Esophagus mucosa (tissue), 1 donor: Measurements from ENCODE around the gene TBCK. TPM values are rescaled to one million over a fixed set of nuclear protein-coding genes. Genes with fewer than 3 reads are reported as not detected.
"Not testable (repeated sequence)": the region's sequence is repeated elsewhere in the genome, so short reads cannot be mapped to it uniquely, and the experiment has no call there.

ENCODE experiments used
- ATAC-seq: fragments of 200-7000 bp; cut with Tn5 transposase; one replicate; pipeline ENCODE4 v1.9.1; 2020
- total RNA-seq: library from RNA; stranded (reverse); gene quantifications from one replicate; pipeline ENCODE4 v1.2.4, GENCODE V29; 2023
- donor health status: DM: yes; HTN: yes; CAD: no.

TBCK gene
- total RNA-seq, 1 donor from 2014 or later = 21.6 TPM

GRCh38 chr4:106208481-106209460 lies 107.2 kb downstream of the TBCK start:
- ATAC-seq = no peak

- ATAC-seq = no peak
These were observed 114.6 kb downstream of the TBCK start for GRCh38 chr4:106201373-106201772.

- no peak for ATAC-seq
These were observed 120.5 kb downstream of the TBCK start for GRCh38 chr4:106195435-106195950.

GRCh38 chr4:106194801-106195200 lies 121.2 kb downstream of the TBCK start:
- ATAC-seq = no peak

- ATAC-seq = no peak
These were observed 123.9 kb downstream of the TBCK start for GRCh38 chr4:106192131-106192530.

- ATAC-seq = no peak
These were observed 129.8 kb downstream of the TBCK start for GRCh38 chr4:106186201-106186600.

GRCh38 chr4:106183551-106183950 lies 132.5 kb downstream of the TBCK start:
- no peak for ATAC-seq

- no peak for ATAC-seq
These were observed 143.1 kb downstream of the TBCK start for GRCh38 chr4:106172861-106173260.

GRCh38 chr4:106165351-106166010 lies 150.5 kb downstream of the TBCK start:
- no peak for ATAC-seq

- ATAC-seq = no peak
These were observed 153.7 kb downstream of the TBCK start for GRCh38 chr4:106162278-106162677.

GRCh38 chr4:106160560-106160959 lies 155.4 kb downstream of the TBCK start:
- no peak for ATAC-seq

GRCh38 chr4:106149911-106150310 lies 166.1 kb downstream of the TBCK start:
- ATAC-seq = no peak

- ATAC-seq = no peak
These were observed 167.0 kb downstream of the TBCK start for GRCh38 chr4:106149026-106149425.

- no peak for ATAC-seq
These were observed 173.3 kb downstream of the TBCK start for GRCh38 chr4:106142616-106143127.

GRCh38 chr4:106140601-106141000 lies 175.4 kb downstream of the TBCK start:
- no peak for ATAC-seq

GRCh38 chr4:106136777-106137331 lies 179.2 kb downstream of the TBCK start:
- no peak for ATAC-seq

GRCh38 chr4:106132045-106132444 lies 184.0 kb downstream of the TBCK start:
- ATAC-seq = no peak

GRCh38 chr4:106126062-106126461 lies 189.9 kb downstream of the TBCK start:
- ATAC-seq = no peak

GRCh38 chr4:106119949-106120555 lies 196.0 kb downstream of the TBCK start:
- ATAC-seq = not testable (repeated sequence)

GRCh38 chr4:106116025-106116424 lies 200.0 kb downstream of the TBCK start:
- ATAC-seq = no peak

GRCh38 chr4:106114270-106114669 lies 201.7 kb downstream of the TBCK start:
- no peak for ATAC-seq

- not testable (repeated sequence) for ATAC-seq
These were observed 204.1 kb downstream of the TBCK start for GRCh38 chr4:106111778-106112469.
